ENCODE measurements around the gene ECSCR. TPM values are rescaled to one million over a fixed set of nuclear protein-coding genes. Genes with fewer than 3 reads are reported as not detected.

ECSCR gene
- total and polyA plus RNA-seq, 2 donors (not counting 1 experiment from before 2014, with no cell fraction given) = not detected

GRCh38 chr5:139414581-139415130 is 47.9 kb downstream of the ECSCR start:
- Mint-ChIP-seq H3K27ac (no peak overlapping the region), H3K4me1 (no peaks in the 10 kb centered on the region), H3K27me3 (no peaks in the 10 kb centered on the region), H3K4me3 (no peak overlapping the region), H3K9me3 (ENCODE audit: insufficient read depth) (no peaks in the 10 kb centered on the region)
- Histone ChIP-seq H3K27me3 (replicated peaks in 1 of 4; ENCODE audit: control extremely low read depth in 1 of 4, control insufficient read depth in 3 of 4, insufficient read depth in 4 of 4, low read length in 3 of 4) (no peaks in the 10 kb centered on the region), H4K20me1 (ENCODE audit: control insufficient read depth, insufficient read depth, low read length, poor library complexity, severe bottlenecking) (no peaks in the 10 kb centered on the region), H3K9me3 (ENCODE audit: control extremely low read depth in 1 of 3, control insufficient read depth in 2 of 3, insufficient read depth in 1 of 3, low read length in 2 of 3) (no peaks in the 10 kb centered on the region), H3K27ac (ENCODE audit: low read length in 2 of 2) (no peak overlapping the region), H3K4me3 (ENCODE audit: control extremely low read depth in 1 of 5, extremely low read depth in 1 of 5, insufficient read depth in 1 of 5, low read depth in 2 of 5, low read length in 4 of 5) (no peak overlapping the region), H2AFZ (ENCODE audit: insufficient read depth, low read depth, low read length, poor library complexity, severe bottlenecking) (no peak overlapping the region), H3K4me2 (replicated peaks; ENCODE audit: low read depth, low read length, poor library complexity, severe bottlenecking) (no peak overlapping the region), H3K36me3 (replicated peaks in 1 of 2; ENCODE audit: control extremely low read depth in 1 of 2, control insufficient read depth in 1 of 2, extremely low read depth in 1 of 2, insufficient read depth in 2 of 2, low read length in 1 of 2) (peaks cover 0 to 12% of the 10 kb centered on the region in 2 experiments), H3K9ac (ENCODE audit: low read length) (no peak overlapping the region), H3K4me1 (ENCODE audit: control insufficient read depth in 2 of 2, insufficient read depth in 2 of 2, low read length in 2 of 2) (no peaks in the 10 kb centered on the region), H3K79me2 (ENCODE audit: control insufficient read depth, insufficient read depth, low read length) (no peaks in the 10 kb centered on the region)
- ATAC-seq (ENCODE audit: low read depth) = no peak
- no peak for DNase-seq
- ChIA-PET CTCF (interaction anchor here (1.9 kb wide), 1 partner anchor 8 kb away, joined by 8 read pairs; no protein-coding TSS in a partner anchor), POLR2A (no interaction called here)
- intact Hi-C loops (cut with micrococcal nuclease) = no loop called here
- 93% methylated on average over 8 of the region's 9 CpGs for WGBS (ENCODE audit: insufficient coverage)
- no peak for TF ChIP-seq EZH2 (IDR thresholded peaks at IDR 0.05; ENCODE audit: borderline replicate concordance, insufficient read depth, low read depth, low read length, poor library complexity, severe bottlenecking)
- TF ChIP-seq CTCF (IDR thresholded peaks at IDR 0.05) = no peak

GRCh38 chr5:139413963-139414362 is 48.6 kb downstream of the ECSCR start:
- H3K4me2 ChIP-seq (replicated peaks; ENCODE audit: low read depth, low read length, poor library complexity, severe bottlenecking) = no peak overlapping the region
- Mint-ChIP-seq H3K27me3 (no peaks in the 10 kb centered on the region), H3K4me1 (peaks cover 2% of the 10 kb centered on the region)

More at GRCh38 chr5:139413963-139414362, 48.6 kb downstream of the ECSCR start:
- H3K27ac Mint-ChIP-seq = no peak overlapping the region
- no peak overlapping the region for H3K4me3 Mint-ChIP-seq
- Histone ChIP-seq H3K79me2 (ENCODE audit: control insufficient read depth, insufficient read depth, low read length) (peaks cover 3% of the 10 kb centered on the region), H3K27me3 (replicated peaks in 1 of 4; ENCODE audit: control extremely low read depth in 1 of 4, control insufficient read depth in 3 of 4, insufficient read depth in 4 of 4, low read length in 3 of 4) (no peaks in the 10 kb centered on the region), H3K36me3 (replicated peaks in 1 of 2; ENCODE audit: control extremely low read depth in 1 of 2, control insufficient read depth in 1 of 2, extremely low read depth in 1 of 2, insufficient read depth in 2 of 2, low read length in 1 of 2) (peaks cover 0 to 7% of the 10 kb centered on the region in 2 experiments), H3K4me1 (ENCODE audit: control insufficient read depth in 2 of 2, insufficient read depth in 2 of 2, low read length in 2 of 2) (no peaks in the 10 kb centered on the region), H3K9me3 (ENCODE audit: control extremely low read depth in 1 of 3, control insufficient read depth in 2 of 3, insufficient read depth in 1 of 3, low read length in 2 of 3) (no peaks in the 10 kb centered on the region), H2AFZ (ENCODE audit: insufficient read depth, low read depth, low read length, poor library complexity, severe bottlenecking) (no peak overlapping the region), H3K4me3 (ENCODE audit: control extremely low read depth in 1 of 5, extremely low read depth in 1 of 5, insufficient read depth in 1 of 5, low read depth in 2 of 5, low read length in 4 of 5) (no peak overlapping the region), H3K9ac (ENCODE audit: low read length) (no peak overlapping the region), H3K27ac (ENCODE audit: low read length in 2 of 2) (no peak overlapping the region), H4K20me1 (ENCODE audit: control insufficient read depth, insufficient read depth, low read length, poor library complexity, severe bottlenecking) (no peaks in the 10 kb centered on the region)
- 82% methylated on average over 2 of the region's 6 CpGs for WGBS (ENCODE audit: insufficient coverage)
- no peak for TF ChIP-seq CTCF (IDR thresholded peaks at IDR 0.05)
- ChIA-PET CTCF (interaction anchor here (1.9 kb wide), 1 partner anchor 9 kb away, joined by 8 read pairs; no protein-coding TSS in a partner anchor), POLR2A (no interaction called here)
- ATAC-seq (ENCODE audit: low read depth) = no peak
- H3K9me3 Mint-ChIP-seq (ENCODE audit: insufficient read depth) = no peaks in the 10 kb centered on the region
- DNase-seq = no peak
- intact Hi-C loops (cut with micrococcal nuclease) = no loop called here

Data from B cell (primary cell).